Liver (tissue), 9 donors: ENCODE results near the gene HIF3A. TPM values are rescaled to one million over a fixed set of nuclear protein-coding genes. Genes with fewer than 3 reads are reported as not detected.
A peak's percentile ranks its signal among the peaks of the same experiment; 100 is the strongest.

Source experiments
- DNase-seq: peaks from one replicate; pipeline ENCODE4 v3.0.0-alpha.2; 2017; ENCODE audit warnings: low spot score
- H3K27ac ChIP-seq, 2 donors: one replicate each; pipeline ENCODE4 v1.7.0; 2013; ENCODE audit warnings: inconsistent platforms in 2 of 2, low read length in 2 of 2, control low read depth in 1 of 2, low read depth in 1 of 2, mild to moderate bottlenecking in 1 of 2
- H3K27me3 ChIP-seq, 4 donors: one replicate each; pipeline versions ENCODE4 v1.6.1 to v1.7.0; 2013; ENCODE audit warnings: low read length in 3 of 4, inconsistent platforms in 1 of 4, mild to moderate bottlenecking in 1 of 4, moderate library complexity in 1 of 4; ENCODE audit not compliant: control insufficient read depth in 4 of 4, insufficient read depth in 4 of 4
- H3K36me3 ChIP-seq, 4 donors: one replicate each; pipeline versions ENCODE4 v1.6.1 to v1.7.0; 2013; ENCODE audit warnings: low read length in 3 of 4, mild to moderate bottlenecking in 3 of 4, low read depth in 1 of 4, moderate library complexity in 1 of 4; ENCODE audit not compliant: control insufficient read depth in 4 of 4, insufficient read depth in 3 of 4
- H3K4me1 ChIP-seq, 4 donors: one replicate each; pipeline versions ENCODE4 v1.6.1 to v1.7.0; 2013; ENCODE audit warnings: low read length in 3 of 4, mild to moderate bottlenecking in 3 of 4, moderate library complexity in 1 of 4; ENCODE audit not compliant: control insufficient read depth in 4 of 4, insufficient read depth in 4 of 4
- H3K4me3 ChIP-seq, 3 donors: one replicate each; pipeline versions ENCODE4 v1.6.1 to v1.7.0; 2013; ENCODE audit warnings: low read length in 3 of 3, control low read depth in 1 of 3, low read depth in 1 of 3, mild to moderate bottlenecking in 1 of 3
- H3K9ac ChIP-seq, 2 donors: one replicate each; pipeline ENCODE4 v1.7.0; 2013; ENCODE audit warnings: low read length in 2 of 2, mild to moderate bottlenecking in 2 of 2, moderate library complexity in 2 of 2, control low read depth in 1 of 2, low read depth in 1 of 2
- H3K9me3 ChIP-seq, 4 donors: one replicate each; pipeline versions ENCODE4 v1.6.1 to v1.7.0; 2013; ENCODE audit warnings: low read length in 3 of 4; ENCODE audit not compliant: control insufficient read depth in 4 of 4
- ATF3 ChIP-seq: IDR thresholded peaks from 2 replicates; pipeline ENCODE4 v1.6.1; 2016; ENCODE audit warnings: antibody characterized with exemption
- EGR1 ChIP-seq, 2 donors: IDR thresholded peaks; 2 replicates each; pipeline ENCODE4 v1.6.1; 2016 to 2018; ENCODE audit warnings: antibody characterized with exemption in 2 of 2, low read depth in 2 of 2
- GABPA ChIP-seq, 2 donors: IDR thresholded peaks in 1 of 2; conservative IDR thresholded peaks in 1 of 2; 2 replicates each; pipeline ENCODE4 v1.6.1; 2016; ENCODE audit warnings: antibody characterized with exemption in 2 of 2, mild to moderate bottlenecking in 1 of 2, moderate library complexity in 1 of 2
- HNF4A ChIP-seq, 2 donors: conservative IDR thresholded peaks; 2 replicates each; pipeline ENCODE4 v1.6.1; 2016; ENCODE audit warnings: antibody characterized with exemption in 2 of 2, mild to moderate bottlenecking in 2 of 2
- HNF4G ChIP-seq: IDR thresholded peaks from 2 replicates; pipeline ENCODE4 v1.6.1; 2016; ENCODE audit warnings: antibody characterized with exemption
- JUND ChIP-seq, 2 donors: IDR thresholded peaks; 2 replicates each; pipeline ENCODE4 v1.6.1; 2016; ENCODE audit warnings: antibody characterized with exemption in 2 of 2
- MAX ChIP-seq: IDR thresholded peaks from 2 replicates; pipeline ENCODE4 v1.6.1; 2016; ENCODE audit warnings: antibody characterized with exemption
- RAD21 ChIP-seq, 2 donors: IDR thresholded peaks; 2 replicates each; pipeline ENCODE4 v1.6.1; 2016; ENCODE audit warnings: antibody characterized with exemption in 2 of 2, mild to moderate bottlenecking in 2 of 2
- REST ChIP-seq: IDR thresholded peaks from 2 replicates; pipeline ENCODE4 v1.6.1; 2016; ENCODE audit warnings: antibody characterized with exemption, mild to moderate bottlenecking
- RXRA ChIP-seq, 2 donors: IDR thresholded peaks; 2 replicates each; pipeline ENCODE4 v1.6.1; 2017 to 2018; ENCODE audit warnings: antibody characterized with exemption in 2 of 2, mild to moderate bottlenecking in 1 of 2
- SP1 ChIP-seq: IDR thresholded peaks from 2 replicates; pipeline ENCODE4 v1.6.1; 2018; ENCODE audit warnings: antibody characterized with exemption, mild to moderate bottlenecking
- TAF1 ChIP-seq: conservative IDR thresholded peaks from 2 replicates; pipeline ENCODE4 v1.6.1; 2016; ENCODE audit warnings: antibody characterized with exemption, mild to moderate bottlenecking
- ZBTB33 ChIP-seq: IDR thresholded peaks from 2 replicates; pipeline ENCODE4 v1.6.1; 2016; ENCODE audit warnings: antibody characterized with exemption
- WGBS: extraction: QIAGEN DNeasy Blood & Tissue Kit; methylation state at CpG from one replicate; pipeline ENCODE4 v1.1.7; 2013; 5-methylcytosine and 5-hydroxymethylcytosine counted together
- polyA plus RNA-seq, 2 donors: library from polyadenylated mRNA; stranded (reverse) in 1 of 2; unstranded in 1 of 2; fragments of 200-250 nt in 1 of 2; fragments of >200 nt in 1 of 2; fragmentation: Nextera tagmentation in 1 of 2; extraction: Ambion mirVana in 1 of 2; gene quantifications; one replicate each; pipeline versions ENCODE4 v1.2.1 to v1.2.3, GENCODE V29; 2013 to 2015
- total RNA-seq, 2 donors: library from RNA; depleted of rRNA; stranded (reverse); fragments of >200 nt; gene quantifications; one replicate each; pipeline ENCODE4 v1.2.3, GENCODE V29; 2014
- donor health status: healthy.
- donor health status: healthy.
- donor health status: healthy.
- donor health status: healthy.
- donor health status: healthy.

The HIF3A gene
- total and polyA plus RNA-seq, 4 donors = 2.2 to 20.5 (median 6.8) TPM

- Histone ChIP-seq H3K4me1 (peaks cover 0 to 5% (median 3%) of the 10 kb centered on the region in 4 donors), H3K36me3 (peaks cover 8 to 46% (median 26%) of the 10 kb centered on the region in 4 donors), H3K9ac (no peak overlapping the region), H3K9me3 (no peaks in the 10 kb centered on the region), H3K4me3 (no peak overlapping the region), H3K27ac (no peak overlapping the region), H3K27me3 (no peaks in the 10 kb centered on the region)
- 80% methylated on average over 11 of the region's 11 CpGs for WGBS
- no peak for TF ChIP-seq EGR1 (IDR thresholded peaks at IDR 0.05; ENCODE audit: low read depth in 2 of 2)
- no peak for TF ChIP-seq GABPA (IDR thresholded peaks at IDR 0.05 in 1 of 2, conservative IDR thresholded peaks at IDR 0.05 in 1 of 2)
- no peak for TF ChIP-seq ATF3
- TF ChIP-seq HNF4A (conservative IDR thresholded peaks at IDR 0.05) = no peak
- no peak for TF ChIP-seq MAX
- TF ChIP-seq RXRA (IDR thresholded peaks at IDR 0.05) = no peak
- no peak for TF ChIP-seq ZBTB33
- no peak for TF ChIP-seq RAD21 (IDR thresholded peaks at IDR 0.05)
- no peak for TF ChIP-seq REST
- TF ChIP-seq TAF1 = no peak
- TF ChIP-seq SP1 = no peak
- no peak for TF ChIP-seq HNF4G
- no peak for TF ChIP-seq JUND (IDR thresholded peaks at IDR 0.05)
- no peak for DNase-seq
Observed at GRCh38 chr19:46385636-46386035, 88.8 kb downstream of the HIF3A start.

GRCh38 chr19:46386151-46386550 is 89.3 kb downstream of the HIF3A start:
- no peak overlapping the region for H3K9ac ChIP-seq
- H3K27ac ChIP-seq = no peak overlapping the region
- DNase-seq = no peak
- H3K27me3 ChIP-seq = no peaks in the 10 kb centered on the region
- peaks cover 0 to 5% (median 3%) of the 10 kb centered on the region in 4 donors for H3K4me1 ChIP-seq
- no peaks in the 10 kb centered on the region for H3K9me3 ChIP-seq
- H3K36me3 ChIP-seq = peaks cover 8 to 49% (median 25%) of the 10 kb centered on the region in 4 donors
- H3K4me3 ChIP-seq = no peak overlapping the region
- WGBS = 63% methylated on average over 10 of the region's 10 CpGs
- peak in 1 of 2 donors; percentile 29 for TF ChIP-seq RXRA (IDR thresholded peaks at IDR 0.05)
- TF ChIP-seq SP1 = peak; percentile 27
- TF ChIP-seq HNF4A (conservative IDR thresholded peaks at IDR 0.05) = peak in 1 of 2 donors; percentile 57
- no peak for TF ChIP-seq EGR1 (IDR thresholded peaks at IDR 0.05; ENCODE audit: low read depth in 2 of 2)
